ENCODE measurements around the gene NTSR1.
A peak's percentile ranks its signal among the peaks of the same experiment; 100 is the strongest.

The NTSR1 gene

DNA sequence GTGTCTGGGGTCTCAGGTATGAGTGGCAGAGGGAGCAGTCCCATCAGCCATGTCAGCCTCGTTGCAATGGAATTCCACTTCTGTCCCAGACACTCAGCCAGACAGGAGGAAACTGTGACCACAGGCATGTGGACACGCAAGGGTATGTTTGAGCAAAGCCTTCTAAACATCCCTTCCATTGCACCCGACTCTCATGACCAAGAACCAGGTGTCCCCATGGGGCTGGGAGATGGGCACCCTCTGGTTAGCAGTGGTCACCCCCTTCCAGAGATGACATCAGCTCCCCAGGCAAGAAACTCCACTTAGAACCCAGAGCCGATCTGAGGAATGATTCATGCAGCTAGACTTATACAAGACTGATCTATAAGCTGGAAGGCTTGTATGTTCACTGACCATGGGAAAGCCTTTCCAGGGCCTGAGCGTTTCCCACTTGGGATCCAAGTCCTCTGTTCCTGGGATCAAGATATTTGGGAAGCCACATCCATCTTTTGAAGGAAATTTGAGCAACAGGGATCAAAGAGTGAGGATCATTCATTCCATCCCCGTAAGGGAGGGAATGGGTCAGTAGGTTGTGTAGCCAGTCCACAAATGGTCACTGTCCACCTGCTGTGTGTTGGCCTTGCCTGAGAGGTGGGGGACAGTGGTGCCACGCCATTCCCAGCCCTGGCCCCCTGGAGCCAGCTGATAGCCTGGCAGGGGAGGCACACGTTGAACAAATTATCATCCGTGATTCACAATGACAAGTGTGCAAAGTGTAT lies 83.7 kb downstream of the NTSR1 start:
- DNase-seq: peak; percentile 69

DNA sequence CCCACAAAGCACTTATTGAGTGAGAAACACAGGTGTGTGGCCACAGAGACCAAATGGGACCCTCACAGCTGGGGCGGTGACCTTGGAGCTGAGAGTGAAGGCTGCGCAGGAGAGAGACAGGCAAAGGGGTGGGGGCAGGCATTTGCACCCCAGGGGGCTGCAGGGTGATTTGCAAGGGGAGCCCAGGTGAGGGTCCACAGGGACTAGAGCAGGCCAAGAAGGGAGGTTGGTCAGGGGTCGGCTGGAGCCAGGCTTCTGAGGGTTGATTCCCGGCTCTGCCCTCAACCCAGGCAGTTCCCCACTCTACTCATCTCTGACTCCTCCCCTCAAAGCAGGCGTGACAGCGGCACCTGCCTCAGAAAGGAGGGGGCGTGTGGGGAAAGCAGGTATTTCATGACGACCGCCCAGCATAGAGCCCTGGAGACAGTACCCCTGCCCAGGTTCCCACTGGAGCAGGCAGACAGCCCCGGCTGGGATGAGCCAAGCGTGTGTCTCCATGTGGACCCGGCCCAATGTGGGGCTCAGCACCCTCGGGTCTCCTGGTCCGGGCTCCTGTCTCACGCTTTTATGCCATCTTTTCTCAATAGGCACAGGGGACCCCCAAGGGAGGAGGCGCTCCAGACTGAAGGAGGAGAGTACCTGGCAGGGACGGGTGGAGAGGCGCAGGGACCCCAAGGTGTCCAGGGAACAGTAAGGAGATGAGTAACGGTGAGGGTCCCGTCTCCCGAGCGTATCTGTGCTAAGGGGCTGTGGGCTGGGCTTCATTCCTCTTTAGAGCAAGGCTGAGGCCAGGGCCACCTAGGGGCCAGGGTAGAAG lies 84.5 kb downstream of the NTSR1 start:
- DNase-seq: no peak

DNA sequence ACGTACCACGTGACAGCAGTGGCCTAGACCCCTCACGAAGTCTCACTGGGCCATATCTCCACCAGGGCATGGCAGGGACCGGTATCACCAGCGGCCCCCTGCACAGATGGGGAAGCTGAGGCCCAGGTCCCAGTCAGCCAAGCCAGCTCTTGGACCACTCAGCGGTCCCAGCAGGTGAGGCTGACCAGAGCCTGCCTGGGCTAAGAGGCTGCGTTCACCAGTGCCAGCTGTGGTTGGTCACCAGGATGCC lies 85.0 kb downstream of the NTSR1 start:
- DNase-seq: no peak

DNA sequence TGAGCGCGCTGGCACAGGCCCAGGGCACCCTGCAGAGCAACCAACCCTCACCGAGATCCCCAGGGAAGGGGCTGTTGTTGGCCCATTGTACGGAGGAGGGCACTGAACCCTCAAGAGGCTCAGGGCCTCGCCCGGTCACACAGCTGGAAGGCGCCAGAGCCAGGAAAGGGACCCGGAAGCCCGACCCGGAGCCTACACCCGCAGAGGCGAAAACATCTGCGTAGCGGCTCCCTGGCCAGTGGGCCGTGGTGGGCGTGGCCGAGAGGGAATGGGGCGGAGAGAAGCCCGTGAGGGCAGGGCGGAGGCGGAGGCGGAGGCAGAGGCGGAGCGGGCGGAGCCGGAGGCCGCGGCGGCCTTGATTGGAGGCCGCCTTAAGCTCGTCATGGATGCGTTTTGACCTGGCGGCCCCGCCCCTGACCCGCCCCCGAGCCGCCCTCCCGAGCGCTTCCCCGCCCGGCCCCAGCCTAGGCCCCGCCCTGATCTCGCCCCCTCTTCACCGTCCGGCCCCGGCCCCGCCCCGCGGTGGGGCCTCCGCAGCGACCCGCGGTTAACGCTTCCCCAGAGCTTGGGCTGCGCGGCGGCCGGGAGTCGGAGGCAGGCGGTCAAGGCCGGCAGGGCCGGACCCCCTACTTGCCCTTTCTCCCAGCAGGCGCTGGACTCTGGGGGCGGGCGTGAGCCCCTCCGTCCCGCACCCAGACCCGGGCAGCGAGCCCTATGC lies 85.5 kb downstream of the NTSR1 start:
- peak; percentile 95 for DNase-seq

DNA sequence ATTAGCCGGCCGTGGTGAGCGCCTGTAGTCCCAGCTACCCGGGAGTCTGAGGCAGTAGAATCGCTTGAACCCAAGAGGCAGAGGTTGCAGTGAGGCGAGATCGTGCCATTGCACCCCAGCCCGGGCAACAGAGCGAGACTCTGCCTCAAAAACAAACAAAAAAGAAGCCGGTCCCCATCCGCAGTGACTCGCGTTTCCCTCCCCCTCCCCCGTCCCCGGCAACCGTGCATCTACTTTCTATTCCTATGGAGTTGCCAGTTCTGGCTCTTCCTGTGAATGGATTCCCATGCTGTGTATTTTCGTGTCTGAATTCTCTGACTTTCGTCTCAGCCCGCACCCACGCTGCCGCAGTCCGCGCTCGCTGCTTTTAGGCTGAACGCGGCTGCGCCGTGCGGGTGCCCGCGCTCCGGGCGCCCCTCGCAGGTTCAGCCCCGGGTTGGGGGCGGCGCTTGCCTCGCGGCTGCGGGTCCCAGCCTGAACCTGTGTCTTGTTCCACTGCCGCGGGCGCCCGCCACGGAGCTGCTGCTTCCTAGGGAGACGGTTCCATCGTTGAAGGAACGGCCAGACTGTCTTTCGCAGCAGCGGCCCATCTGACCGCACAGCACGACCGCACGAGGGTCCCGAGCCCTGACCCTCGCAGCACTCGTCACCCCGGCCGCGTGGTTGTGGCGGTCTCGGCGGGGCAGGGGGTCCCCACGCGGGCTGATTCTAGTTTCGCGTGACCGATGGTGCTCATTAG lies 86.6 kb downstream of the NTSR1 start:
- peak; percentile 29 for DNase-seq

DNA sequence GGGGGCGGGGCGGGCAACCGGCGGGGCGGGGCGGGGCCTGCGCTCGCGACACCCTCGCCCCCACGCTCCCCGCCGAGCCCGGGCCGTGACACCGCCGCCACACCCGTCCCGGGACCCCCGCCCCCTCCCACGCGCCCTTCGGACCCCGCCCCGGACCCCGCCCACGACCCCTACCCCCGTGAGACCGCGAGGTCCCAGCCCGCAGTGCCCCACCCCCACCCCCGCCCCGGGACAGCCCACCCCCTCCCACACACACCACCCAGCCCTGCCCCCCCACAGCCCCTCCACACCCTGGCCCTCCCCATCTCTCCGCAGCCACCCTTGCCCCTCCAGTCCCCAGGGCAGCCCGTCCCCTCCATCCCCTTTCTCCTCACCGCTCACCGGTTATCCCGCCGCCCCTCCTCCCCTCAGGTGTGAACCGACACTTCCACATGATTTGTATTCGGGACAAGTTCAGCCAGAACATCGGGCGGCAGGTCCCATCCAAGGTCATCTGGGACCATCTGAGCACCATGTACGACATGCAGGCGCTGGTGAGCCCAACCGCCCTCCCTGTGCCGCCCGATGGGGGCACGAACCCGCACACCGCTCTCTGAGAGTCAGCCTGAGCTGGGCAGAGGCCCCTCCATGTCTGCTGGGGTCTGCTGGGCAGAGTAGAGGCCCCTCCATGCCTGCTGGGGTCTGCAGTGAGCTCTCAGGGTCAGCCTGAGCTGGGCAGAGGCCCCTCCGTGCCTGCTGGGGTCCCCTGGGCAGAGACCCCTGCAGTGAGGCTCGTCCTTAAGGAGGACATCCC lies 88.3 kb downstream of the NTSR1 start:
- DNase-seq: no peak

DNA sequence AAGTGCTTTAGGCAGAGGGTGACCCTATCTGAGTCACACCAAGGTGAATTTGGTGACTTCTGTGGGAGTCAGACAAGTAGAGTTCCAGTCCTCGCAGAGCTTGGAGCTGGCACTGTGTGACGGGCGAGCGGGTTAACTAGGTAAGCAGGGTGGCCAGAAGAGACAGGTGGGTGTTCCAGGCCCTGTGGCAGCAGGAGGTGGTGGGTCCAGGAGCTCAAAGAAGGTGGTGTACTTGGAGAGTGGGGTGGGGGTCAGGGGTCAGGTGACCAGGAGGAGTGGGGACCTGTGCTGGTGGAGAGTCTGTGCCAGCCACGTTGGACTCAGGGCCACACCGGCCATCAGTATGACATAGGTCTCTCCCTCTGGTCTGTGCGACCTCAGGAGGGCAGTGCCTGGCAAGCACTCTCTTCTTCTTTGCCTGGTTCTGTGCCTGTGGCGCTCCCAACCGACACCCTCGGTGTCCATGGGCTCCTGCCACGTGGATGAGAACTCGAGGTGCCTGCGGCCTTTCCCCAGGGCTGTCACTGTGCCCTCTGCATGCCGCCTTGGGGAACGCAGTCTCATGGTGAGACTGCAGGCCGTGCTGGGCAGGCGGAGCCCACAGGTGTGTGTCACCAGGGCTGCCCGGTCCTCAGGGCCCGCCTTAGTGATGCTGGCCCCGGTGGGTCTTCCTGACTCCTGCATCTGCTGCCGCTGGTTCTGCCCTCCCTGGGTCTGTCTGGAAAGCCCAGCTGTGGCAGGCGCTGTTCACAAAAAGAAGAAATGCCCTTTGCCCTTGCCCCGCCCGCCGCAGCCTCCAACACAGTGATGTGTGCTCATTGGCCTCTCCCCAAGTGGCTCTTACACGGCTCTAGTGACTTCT lies 89.3 kb downstream of the NTSR1 start:
- no peak for DNase-seq

DNA sequence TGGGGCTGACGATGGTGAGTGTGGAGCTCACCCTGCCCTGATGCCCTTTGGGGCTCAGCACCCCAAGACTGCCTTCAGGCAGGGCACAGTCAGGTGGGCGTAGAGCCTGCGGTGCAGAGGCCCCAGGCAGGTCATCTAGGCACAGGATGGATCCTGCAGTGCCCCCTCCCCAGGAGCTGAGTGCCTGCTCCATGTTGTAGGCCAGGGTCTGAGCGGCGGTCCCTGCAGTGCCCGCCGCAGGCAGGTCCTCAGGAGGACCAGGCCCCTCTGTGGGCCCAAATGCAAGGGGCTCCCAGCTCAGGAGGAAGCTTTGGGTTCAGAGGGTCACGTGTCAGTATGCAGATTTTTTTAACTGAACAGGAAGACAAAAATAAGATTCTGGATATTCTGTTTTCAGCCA lies 90.4 kb downstream of the NTSR1 start:
- no peak for DNase-seq

DNA sequence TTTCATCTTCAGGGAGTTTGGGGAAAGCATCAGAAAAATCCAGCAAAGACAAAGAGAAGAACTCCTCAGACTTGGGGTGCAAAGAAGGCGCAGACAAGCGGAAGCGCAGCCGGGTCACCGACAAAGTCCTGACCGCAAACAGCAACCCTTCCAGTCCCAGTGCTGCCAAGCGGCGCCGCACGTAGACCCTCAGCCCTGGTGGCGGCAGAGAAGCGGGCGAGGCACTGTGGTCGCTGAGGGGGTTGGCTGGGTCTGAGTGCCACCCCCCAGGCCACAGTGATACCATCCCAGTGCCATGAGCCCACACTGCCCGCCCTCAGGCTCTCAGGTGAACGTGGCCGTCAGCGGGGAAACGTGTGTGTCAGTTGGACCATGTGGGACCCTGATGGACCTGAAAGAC lies 90.8 kb downstream of the NTSR1 start:
- no peak for DNase-seq

DNA sequence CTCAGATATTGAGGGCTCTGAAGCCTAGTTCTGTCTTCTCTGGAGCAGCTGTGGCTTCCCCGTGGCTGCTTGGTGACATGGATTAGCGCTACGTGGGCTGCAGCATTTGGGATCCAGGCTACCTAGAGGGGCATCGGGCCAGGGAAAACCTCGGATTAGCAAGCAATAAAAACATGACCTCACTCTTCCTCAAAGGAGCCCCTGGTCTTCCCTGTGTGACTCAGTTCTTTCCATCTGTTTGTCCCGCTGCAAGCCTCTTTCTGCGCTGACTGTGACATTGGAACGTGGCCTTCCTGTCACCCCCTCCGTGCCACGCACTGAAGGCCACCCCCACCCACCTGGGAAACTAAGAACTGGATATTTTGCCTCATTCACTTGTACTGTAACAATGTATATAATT lies 91.2 kb downstream of the NTSR1 start:
- DNase-seq: no peak

DNA sequence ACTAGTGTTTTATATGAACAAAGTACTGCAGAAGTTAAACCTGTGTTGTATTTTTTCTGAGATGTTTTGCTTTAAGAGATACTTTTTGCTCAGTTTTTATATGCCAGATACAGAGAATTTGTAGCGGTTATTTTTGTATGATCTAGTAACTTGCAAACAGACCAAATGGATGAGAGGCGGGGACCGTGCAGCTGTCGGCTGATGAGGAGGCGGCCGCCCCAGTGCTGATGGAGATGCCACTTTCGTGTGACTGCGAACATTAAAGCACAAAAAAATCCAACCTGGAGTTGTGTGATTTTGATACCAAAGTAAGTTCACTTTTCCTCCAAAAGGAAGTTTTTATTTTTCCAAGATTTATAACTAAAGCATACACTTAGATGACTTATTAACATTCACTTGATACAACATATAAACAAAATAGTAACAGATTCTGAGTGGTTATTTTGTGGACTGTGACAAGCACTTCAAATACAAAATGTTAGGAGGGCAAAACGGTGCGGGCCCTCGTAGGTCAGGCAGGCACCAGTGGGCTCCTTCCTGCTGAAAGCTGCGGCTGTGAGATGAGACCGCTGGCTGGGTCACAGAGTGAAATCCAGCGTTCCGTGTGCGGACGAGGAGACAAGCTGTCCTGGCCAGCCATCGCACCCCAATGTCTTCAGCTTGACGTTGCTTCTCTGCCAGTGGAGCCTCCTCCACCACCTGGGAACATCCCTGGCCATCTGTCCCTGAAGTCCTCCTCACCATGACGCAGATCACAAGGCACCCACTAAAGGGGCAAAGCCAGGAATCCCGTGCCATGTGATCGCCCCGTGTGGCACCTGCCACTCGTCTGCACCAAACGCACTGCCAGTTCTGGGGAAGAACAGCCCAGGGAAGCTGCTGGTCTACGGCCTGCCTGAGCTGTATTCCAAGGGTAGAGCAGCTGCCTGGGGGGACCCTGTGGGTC lies 92.0 kb downstream of the NTSR1 start:
- no peak for DNase-seq

DNA sequence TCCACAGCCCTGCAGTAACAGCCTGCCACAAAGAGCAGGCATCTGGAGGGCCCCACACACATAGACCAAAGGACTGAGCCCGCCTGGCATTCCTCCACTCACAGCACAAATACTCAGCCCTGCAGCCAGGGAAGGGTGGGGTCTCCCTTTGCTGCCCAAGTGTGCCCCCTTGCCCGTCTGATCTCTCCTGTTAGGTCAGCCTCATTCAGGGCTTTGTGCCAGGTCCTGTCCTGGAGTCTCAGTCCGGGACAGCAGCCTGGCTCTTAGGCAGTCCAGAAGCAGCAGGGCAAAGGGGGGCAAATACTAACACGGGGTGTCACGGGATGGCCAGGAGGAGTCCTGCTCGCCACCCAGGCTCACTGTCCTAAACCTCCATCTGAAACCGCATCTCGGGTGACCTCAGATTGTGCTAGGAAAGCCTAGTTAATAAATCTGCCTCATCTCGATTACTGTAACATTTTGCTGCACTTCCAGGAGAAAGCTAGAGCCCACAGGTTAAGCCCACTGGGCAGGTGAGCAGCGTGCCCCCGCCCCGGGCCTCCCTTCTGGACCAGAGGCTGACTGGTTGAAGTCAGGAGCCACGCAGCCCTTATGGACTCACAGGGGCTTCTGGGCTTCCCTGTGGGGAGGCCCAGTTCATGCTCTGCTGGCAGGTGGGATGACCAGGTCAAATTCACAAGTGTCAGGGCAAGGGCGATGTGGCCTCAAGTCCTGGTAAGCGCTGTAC lies 92.8 kb downstream of the NTSR1 start:
- DNase-seq: no peak

DNA sequence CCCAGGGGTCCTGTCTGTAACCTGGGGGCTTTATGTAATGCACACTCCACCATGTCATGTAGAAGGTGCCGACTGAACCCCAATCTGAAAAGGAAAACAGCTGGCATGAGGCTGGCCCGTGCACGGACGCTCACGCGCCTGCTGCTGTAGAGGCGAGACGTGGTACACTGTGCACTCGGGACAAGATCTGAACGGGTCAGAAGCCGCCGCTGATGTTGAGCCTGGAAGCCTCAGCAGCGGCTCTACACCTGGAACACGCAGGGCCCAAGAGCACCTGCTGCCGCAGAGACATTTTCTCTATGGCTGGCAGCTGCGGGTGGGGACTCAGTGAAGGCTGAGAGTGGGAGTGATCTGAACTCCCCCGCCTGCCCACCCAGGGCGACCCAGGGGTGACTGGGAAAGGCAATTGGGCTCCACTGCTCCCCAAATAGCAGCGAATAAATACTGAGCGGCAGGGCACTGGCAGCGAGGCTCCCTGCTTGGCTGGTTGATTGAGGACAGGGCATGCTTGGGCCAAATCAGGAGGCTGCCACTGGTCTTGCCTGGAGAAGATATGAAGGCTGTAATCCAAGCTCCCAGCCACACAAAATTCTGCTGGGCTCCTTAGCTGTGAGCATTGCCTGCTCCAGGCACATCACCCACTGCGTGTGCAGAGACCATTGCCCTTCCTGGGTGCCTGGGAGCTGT lies 93.5 kb downstream of the NTSR1 start:
- DNase-seq: no peak

DNA sequence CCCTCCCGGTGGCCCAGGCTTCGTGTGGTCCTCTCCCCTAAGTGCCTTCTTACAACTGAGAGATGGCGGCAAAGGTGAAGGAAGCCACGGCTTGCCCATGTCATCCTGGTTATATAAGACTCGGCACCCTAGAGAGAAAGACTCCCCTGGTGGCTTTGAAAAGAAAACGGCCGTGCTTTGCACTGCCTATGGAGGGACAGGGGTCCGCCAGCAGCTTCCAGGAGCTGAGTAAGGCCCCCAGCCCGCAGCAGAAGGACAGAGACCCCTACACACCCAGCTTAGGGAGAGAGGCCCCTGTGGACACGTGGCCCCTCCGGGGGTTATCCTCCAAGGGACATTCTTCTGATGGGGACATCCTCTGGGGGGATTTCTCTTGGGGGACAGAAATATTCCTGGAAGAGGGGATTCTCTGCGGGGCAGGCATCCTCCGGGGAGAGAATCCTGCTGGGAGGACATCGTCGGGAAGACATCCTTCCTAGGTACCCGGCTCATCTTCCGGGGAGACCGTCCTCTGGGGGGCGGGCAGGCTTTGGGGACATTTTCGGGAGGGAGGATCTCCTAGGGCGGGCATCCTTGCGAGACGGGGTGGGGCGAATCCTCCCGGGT lies 95.5 kb downstream of the NTSR1 start:
- DNase-seq: no peak

DNA sequence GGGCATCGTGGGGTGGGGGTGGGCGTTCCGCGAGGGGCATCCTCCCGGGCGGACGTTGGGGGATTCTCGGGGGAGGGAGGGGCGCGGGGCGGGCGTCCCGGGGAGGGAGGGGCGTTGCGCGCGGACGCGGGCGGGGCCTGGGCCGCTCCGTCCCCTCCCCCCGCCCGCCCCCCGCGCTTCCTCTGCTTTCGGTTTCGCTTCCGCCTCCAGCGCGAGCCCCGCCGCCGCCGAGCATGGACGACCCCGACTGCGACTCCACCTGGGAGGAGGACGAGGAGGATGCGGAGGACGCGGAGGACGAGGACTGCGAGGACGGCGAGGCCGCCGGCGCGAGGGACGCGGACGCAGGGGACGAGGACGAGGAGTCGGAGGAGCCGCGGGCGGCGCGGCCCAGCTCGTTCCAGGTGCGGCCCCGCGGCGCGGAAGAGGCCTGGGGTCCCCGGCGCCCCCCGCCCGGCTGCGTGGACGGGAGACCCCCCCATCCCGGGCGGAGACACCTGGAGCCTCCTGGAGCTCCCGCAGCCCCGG lies 96.1 kb downstream of the NTSR1 start, which contains the start of gene OGFR:
TSS of gene OGFR (plus strand) at position 209 of the 528 bp plus-strand sequence. CDS start at position 234, 25 bp downstream.
- DNase-seq: peak; percentile 56

DNA sequence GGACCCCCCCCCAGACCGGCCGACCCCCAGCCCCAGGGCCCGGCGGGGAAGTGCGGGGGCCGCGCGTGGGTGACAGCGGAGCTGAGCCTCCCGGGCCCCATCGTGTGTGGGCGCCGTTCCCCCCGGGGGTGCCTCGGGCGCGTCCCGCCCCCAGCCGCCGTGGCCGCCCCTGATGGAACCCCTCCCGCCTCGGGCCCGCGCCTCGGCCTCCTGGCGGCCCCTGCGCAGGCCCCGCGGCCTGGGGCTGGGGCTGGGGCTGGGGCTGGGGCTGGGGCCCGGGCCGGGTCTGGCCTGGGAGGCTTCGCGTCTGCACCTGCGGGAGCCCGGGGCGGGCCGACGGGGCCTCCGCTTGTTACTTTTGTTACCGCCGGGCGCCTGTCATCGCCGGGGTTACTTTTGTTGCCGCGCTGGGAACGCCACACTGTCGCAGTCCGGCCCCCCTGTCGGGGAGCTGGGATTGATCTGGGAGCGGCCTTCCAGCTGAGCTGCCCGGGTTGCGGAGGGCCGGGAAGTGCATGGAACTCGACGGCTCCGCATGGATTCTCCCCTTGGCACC lies 96.6 kb downstream of the NTSR1 start:
- DNase-seq: no peak

DNA sequence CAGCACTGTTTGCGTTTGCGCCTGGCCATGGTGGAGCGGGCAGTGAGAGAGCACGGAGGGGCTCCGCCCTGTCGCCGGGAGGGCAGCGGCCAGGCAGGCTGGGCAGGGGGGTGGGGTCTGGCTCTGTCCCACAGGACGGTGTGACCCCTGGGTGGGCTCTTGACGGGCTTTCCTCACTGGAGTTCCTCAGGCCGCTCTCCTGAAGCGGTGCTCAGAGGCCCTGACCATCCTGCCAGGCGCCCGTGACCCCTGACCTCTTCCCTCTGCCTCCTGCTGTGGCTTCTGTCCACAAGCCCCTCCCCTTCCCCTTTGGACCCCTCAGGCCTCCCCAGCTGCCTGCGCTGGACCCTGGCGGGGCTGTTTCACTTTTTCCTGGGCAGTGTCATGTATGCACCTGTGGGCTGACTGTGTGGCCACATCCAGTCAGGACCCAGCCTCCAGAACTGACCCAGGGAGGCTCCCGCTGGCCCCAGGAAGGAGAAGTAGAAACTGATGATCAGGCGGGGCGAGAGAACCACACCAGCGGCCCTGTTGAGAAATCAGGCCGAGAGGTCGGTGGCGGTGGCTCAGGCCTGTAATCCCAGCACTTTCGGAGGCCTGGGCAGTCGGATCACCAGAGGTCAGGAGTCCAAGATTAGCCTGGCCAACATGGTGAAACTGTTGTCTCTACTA lies 97.2 kb downstream of the NTSR1 start:
- DNase-seq: no peak
